ENCODE measurements around the gene SMOC2.

DNA sequence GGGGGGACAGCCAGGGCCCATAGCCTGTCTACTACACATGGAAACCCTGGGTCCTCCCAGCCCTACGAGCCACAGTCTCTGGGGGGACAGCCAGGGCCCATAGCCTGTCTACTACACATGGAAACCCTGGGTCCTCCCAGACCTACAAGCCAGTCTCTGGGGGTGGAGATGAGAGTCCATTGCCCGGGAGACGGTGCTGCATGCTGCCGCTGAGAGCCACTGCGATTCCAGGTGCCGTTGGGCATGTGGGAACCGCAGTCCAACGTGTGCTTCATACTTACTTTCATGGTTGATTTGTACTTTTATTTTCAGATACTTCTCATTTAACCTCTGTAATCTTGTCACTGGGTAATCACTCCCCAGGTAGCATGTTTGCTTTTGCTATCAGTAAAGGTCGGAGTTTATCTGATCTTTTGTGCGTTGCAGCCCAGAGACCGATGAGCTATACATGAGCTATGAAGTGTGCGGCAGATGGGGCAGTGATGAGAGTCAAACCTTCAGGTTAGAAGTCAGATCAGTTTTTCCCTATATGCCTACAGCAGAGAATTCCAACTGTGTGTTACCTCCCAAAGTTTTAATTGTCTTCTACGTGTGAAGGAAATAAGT lies 58.2 kb downstream of the SMOC2 start:
- TF ChIP-seq, protein P1, sequence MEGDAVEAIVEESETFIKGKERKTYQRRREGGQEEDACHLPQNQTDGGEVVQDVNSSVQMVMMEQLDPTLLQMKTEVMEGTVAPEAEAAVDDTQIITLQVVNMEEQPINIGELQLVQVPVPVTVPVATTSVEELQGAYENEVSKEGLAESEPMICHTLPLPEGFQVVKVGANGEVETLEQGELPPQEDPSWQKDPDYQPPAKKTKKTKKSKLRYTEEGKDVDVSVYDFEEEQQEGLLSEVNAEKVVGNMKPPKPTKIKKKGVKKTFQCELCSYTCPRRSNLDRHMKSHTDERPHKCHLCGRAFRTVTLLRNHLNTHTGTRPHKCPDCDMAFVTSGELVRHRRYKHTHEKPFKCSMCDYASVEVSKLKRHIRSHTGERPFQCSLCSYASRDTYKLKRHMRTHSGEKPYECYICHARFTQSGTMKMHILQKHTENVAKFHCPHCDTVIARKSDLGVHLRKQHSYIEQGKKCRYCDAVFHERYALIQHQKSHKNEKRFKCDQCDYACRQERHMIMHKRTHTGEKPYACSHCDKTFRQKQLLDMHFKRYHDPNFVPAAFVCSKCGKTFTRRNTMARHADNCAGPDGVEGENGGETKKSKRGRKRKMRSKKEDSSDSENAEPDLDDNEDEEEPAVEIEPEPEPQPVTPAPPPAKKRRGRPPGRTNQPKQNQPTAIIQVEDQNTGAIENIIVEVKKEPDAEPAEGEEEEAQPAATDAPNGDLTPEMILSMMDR (IDR thresholded peaks at IDR 0.05) = no peak
- TF ChIP-seq POLR2A (IDR thresholded peaks at IDR 0.05) = no peak
- no peak for TF ChIP-seq POLR2AphosphoS5 (IDR thresholded peaks at IDR 0.05)

All from prostate gland (tissue), 2 donors.